Measurements from ENCODE around the gene CKAP2L. TPM values are rescaled to one million over a fixed set of nuclear protein-coding genes. Genes with fewer than 3 reads are reported as not detected.

CKAP2L gene
- total and polyA plus RNA-seq, 2 experiments from 2014 or later: 16.2 to 30.2 TPM

DNA sequence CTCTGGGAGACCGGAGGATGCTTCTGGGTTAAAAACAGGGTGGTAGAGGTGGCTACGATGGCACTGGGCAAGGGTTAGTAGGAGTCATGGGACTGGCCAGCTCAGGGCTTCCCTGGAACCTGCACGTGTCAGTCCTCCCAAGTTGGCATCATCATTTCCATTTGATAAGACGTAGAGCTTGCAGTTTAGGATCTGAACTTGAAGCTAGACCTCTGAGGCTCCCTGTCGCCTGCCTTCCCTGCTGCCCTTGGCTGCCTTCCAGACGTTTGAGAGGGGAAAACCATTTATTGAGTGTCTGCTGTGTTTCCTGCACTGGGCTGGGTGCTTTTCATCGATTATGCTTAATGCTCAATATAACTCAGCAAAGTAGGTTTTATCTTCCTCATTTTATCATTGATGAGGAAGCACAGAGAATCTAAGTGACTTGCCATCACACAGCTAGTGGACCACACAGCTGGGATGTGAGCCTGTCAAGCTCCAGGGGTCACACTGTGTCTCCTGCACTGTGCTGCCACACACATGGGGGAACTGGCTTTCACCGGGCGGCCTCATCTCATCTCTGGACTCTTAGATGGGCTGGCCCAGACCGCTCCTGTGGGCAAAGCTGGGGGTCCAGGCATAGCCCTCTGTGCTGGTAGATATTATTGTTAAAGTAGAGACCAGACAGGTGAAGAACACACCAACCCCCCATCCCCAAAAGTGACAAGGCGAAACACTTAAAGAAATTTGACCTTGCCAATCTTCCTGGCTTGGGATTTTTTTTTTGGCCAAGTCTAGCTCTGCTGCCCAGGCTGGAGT lies 35.8 kb downstream of the CKAP2L start:
- Histone ChIP-seq H4K20me1 (replicated peaks; ENCODE audit: insufficient read depth) (no peaks in the 10 kb centered on the region), H3K9me2 (ENCODE audit: insufficient read depth) (no peaks in the 10 kb centered on the region), H3F3A (replicated peaks; ENCODE audit: low read depth) (no peaks in the 10 kb centered on the region), H3K27me3 (ENCODE audit: insufficient read depth) (no peaks in the 10 kb centered on the region), H3K4me3 (no peak overlapping the region), H2AFZ (no peak overlapping the region), H3K4me2 (no peak overlapping the region), H3K36me3 (ENCODE audit: insufficient read depth) (no peaks in the 10 kb centered on the region), H3K27ac (ENCODE audit: low read depth) (no peak overlapping the region), H3K79me2 (replicated peaks; ENCODE audit: insufficient read depth) (no peaks in the 10 kb centered on the region), H3K4me1 (ENCODE audit: insufficient read depth) (no peaks in the 10 kb centered on the region; the same call in 1 of the 2 replicates)
- Mint-ChIP-seq H3K9me3 (no peaks in the 10 kb centered on the region), H3K4me1 (no peaks in the 10 kb centered on the region), H3K27ac (no peak overlapping the region), H3K27me3 (ENCODE audit: insufficient read depth, low read depth, poor library complexity) (peaks cover 3% of the 10 kb centered on the region), H3K36me3 (ENCODE audit: low read depth) (no peaks in the 10 kb centered on the region), H3K4me3 (no peak overlapping the region)
- no peak for TF ChIP-seq REST (IDR thresholded peaks at IDR 0.05; ENCODE audit: unreplicated experiment)
- TF ChIP-seq ETS1 (IDR thresholded peaks at IDR 0.05): no peak
- TF ChIP-seq CREB1 (CRISPR knock-in tag; IDR thresholded peaks at IDR 0.05; ENCODE audit: low read depth): no peak
- no peak for TF ChIP-seq POLR2AphosphoS5 (IDR thresholded peaks at IDR 0.05; ENCODE audit: low read depth)
- TF ChIP-seq JUNB (IDR thresholded peaks at IDR 0.05; ENCODE audit: unreplicated experiment): no peak
- TF ChIP-seq, protein P1, sequence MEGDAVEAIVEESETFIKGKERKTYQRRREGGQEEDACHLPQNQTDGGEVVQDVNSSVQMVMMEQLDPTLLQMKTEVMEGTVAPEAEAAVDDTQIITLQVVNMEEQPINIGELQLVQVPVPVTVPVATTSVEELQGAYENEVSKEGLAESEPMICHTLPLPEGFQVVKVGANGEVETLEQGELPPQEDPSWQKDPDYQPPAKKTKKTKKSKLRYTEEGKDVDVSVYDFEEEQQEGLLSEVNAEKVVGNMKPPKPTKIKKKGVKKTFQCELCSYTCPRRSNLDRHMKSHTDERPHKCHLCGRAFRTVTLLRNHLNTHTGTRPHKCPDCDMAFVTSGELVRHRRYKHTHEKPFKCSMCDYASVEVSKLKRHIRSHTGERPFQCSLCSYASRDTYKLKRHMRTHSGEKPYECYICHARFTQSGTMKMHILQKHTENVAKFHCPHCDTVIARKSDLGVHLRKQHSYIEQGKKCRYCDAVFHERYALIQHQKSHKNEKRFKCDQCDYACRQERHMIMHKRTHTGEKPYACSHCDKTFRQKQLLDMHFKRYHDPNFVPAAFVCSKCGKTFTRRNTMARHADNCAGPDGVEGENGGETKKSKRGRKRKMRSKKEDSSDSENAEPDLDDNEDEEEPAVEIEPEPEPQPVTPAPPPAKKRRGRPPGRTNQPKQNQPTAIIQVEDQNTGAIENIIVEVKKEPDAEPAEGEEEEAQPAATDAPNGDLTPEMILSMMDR (conservative IDR thresholded peaks at IDR 0.05; ENCODE audit: low read depth in 2 of 2): no peak
- TF ChIP-seq NANOG (IDR thresholded peaks at IDR 0.05; ENCODE audit: borderline replicate concordance): no peak
- no peak for TF ChIP-seq EZH2 (IDR thresholded peaks at IDR 0.05; ENCODE audit: low read depth, unreplicated experiment)
- TF ChIP-seq STAT1 (IDR thresholded peaks at IDR 0.05; ENCODE audit: unreplicated experiment): no peak
- TF ChIP-seq ZNF114 (CRISPR knock-in tag; IDR thresholded peaks at IDR 0.05): no peak
- TF ChIP-seq, protein P2, sequence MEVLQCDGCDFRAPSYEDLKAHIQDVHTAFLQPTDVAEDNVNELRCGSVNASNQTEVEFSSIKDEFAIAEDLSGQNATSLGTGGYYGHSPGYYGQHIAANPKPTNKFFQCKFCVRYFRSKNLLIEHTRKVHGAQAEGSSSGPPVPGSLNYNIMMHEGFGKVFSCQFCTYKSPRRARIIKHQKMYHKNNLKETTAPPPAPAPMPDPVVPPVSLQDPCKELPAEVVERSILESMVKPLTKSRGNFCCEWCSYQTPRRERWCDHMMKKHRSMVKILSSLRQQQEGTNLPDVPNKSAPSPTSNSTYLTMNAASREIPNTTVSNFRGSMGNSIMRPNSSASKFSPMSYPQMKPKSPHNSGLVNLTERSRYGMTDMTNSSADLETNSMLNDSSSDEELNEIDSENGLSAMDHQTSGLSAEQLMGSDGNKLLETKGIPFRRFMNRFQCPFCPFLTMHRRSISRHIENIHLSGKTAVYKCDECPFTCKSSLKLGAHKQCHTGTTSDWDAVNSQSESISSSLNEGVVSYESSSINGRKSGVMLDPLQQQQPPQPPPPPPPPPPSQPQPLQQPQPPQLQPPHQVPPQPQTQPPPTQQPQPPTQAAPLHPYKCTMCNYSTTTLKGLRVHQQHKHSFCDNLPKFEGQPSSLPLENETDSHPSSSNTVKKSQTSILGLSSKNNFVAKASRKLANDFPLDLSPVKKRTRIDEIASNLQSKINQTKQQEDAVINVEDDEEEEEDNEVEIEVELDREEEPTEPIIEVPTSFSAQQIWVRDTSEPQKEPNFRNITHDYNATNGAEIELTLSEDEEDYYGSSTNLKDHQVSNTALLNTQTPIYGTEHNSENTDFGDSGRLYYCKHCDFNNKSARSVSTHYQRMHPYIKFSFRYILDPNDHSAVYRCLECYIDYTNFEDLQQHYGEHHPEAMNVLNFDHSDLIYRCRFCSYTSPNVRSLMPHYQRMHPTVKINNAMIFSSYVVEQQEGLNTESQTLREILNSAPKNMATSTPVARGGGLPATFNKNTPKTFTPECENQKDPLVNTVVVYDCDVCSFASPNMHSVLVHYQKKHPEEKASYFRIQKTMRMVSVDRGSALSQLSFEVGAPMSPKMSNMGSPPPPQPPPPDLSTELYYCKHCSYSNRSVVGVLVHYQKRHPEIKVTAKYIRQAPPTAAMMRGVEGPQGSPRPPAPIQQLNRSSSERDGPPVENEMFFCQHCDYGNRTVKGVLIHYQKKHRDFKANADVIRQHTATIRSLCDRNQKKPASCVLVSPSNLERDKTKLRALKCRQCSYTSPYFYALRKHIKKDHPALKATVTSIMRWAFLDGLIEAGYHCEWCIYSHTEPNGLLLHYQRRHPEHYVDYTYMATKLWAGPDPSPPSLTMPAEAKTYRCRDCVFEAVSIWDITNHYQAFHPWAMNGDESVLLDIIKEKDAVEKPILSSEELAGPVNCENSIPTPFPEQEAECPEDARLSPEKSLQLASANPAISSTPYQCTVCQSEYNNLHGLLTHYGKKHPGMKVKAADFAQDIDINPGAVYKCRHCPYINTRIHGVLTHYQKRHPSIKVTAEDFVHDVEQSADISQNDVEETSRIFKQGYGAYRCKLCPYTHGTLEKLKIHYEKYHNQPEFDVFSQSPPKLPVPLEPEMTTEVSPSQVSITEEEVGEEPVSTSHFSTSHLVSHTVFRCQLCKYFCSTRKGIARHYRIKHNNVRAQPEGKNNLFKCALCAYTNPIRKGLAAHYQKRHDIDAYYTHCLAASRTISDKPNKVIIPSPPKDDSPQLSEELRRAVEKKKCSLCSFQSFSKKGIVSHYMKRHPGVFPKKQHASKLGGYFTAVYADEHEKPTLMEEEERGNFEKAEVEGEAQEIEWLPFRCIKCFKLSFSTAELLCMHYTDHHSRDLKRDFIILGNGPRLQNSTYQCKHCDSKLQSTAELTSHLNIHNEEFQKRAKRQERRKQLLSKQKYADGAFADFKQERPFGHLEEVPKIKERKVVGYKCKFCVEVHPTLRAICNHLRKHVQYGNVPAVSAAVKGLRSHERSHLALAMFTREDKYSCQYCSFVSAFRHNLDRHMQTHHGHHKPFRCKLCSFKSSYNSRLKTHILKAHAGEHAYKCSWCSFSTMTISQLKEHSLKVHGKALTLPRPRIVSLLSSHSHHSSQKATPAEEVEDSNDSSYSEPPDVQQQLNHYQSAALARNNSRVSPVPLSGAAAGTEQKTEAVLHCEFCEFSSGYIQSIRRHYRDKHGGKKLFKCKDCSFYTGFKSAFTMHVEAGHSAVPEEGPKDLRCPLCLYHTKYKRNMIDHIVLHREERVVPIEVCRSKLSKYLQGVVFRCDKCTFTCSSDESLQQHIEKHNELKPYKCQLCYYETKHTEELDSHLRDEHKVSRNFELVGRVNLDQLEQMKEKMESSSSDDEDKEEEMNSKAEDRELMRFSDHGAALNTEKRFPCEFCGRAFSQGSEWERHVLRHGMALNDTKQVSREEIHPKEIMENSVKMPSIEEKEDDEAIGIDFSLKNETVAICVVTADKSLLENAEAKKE (CRISPR knock-in tag; IDR thresholded peaks at IDR 0.05): no peak
- no peak for TF ChIP-seq EZH2phosphoT487 (IDR thresholded peaks at IDR 0.05; ENCODE audit: unreplicated experiment)
- TF ChIP-seq ZNF331 (CRISPR knock-in tag; IDR thresholded peaks at IDR 0.05; ENCODE audit: low read depth): no peak
- DNase-seq (ENCODE audit: low spot score): no peak
- ATAC-seq: no peak

Data from GM23338 (cell line).